NCI-H2081 (cell line): ENCODE measurements around the gene ARID3A.

Experiments
- DNase-seq, 2 experiments: peaks; one replicate each; lab custom pipeline; 2025; lab: John Stamatoyannopoulos, UW

Gene ARID3A

DNA sequence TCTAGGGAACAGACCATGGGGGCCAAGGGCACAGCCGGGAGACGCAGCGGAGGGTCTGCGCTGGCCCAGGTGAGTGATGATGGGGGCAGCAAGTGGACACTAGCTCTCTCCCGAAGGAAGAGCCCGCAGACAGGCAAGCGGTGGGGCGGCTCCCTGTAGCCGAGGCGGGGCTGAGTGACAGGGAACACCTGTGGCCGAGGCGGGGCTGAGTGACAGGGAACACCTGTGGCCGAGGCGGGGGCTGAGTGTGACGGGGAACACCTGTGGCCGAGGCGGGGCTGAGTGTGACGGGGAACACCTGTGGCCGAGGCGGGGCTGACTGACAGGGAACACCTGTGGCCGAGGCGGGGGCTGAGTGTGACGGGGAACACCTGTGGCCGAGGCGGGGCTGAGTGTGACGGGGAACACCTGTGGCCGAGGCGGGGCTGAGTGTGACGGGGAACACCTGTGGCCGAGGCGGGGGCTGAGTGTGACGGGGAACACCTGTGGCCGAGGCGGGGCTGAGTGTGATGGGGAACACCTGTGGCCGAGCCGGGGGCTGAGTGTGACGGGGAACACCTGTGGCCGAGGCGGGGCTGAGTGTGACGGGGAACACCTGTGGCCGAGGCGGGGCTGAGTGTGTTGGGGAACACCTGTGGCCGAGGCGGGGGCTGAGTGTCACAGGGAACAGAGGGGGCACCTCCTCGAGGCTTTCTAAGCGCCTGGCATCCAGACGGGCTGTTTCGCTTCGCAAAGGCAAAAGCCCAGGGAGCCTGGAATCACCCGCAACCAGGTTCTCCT, 34.2 kb upstream of the ARID3A start:
- DNase-seq, result peak; percentile 19 to 49

DNA sequence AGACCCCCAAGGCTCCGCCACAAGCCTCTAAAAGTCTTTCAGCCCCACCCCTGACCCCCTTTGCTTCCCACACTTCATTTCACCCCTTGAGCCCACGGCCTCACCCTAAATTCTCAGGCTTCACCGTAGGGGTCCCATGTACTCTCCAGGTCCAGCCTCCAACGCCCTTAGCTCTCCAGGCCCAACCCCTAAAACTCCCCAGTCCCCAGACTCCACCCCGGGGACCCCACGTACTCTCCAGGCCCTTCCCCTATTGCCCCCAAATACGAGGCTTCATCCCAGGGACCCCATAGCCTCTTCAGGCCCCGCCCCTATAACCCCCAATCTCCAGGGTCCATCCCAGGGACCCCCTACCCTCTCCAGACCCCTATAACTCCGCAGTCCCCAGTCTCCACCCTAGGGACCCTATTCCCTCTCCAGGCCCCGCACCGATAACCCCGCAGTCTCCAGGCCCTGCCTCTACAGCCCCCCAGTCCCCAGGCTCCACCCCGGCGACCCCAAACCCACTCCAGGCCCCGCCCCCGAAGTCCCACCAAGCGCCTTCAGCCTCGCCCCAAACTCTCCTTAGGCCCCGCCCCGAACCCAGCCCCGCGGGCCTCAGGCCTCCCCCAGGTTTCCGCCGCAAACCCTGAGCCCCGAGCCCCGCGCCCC, 33.5 kb upstream of the ARID3A start:
- DNase-seq, result no peak

DNA sequence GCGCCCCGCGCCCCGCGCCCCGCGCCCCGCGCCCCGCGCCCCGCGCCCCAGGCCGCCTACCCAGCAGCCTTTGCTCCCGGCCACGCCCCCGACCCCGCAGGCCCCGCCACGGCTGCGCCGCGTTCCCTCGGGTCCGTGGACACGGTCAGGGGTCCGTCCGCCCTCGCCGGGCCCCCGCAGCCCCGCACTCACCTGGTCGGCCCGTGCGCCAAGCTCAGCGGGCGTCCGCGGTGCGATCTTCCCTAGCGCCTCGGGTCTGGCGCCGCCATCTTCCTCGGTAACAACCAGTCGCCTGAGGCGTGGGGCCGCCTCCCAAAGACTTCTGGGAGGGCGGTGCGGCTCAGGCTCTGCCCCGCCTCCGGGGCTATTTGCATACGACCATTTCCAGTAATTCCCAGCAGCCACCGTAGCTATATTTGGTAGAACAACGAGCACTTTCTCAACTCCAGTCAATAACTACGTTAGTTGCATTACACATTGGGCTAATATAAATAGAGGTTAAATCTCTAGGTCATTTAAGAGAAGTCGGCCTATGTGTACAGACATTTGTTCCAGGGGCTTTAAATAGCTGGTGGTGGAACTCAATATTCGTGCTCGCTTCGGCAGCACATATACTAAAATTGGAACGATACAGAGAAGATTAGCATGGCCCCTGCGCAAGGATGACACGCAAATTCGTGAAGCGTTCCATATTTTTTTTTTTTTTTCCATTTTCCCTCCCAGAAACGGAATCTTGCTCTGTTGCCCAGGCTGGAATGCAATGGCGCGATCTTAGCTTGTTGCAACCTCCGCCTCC, 32.7 kb upstream of the ARID3A start, which contains the start of the genes MED16 and RNU6-9:
Gene MED16 (minus strand): TSS at position 294 of the 796 bp plus-strand sequence. CDS start 2,056 bp downstream, outside the sequence.
Gene RNU6-9 (plus strand): TSS at position 591 of the 796 bp plus-strand sequence.
- DNase-seq, result peak; percentile 91 to 92

DNA sequence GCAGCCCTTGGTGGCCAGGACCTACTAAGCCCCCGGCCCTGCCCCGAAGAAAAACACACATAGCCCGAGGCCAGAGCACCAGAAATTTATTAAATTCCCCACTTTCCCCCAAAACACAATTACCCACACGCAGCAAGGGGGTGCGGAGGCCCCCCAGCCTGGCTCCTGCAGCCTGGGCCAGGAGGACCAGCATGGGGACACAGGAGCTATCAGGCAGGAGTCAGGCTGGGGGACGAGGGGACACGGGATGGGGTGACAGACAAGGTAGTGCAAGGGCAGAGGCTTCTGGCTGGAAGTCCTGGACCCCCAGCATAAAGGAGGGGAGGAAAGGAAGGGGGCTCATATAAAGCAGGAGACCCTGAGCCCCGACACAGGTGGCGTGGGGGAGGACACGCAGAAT, 29.4 kb upstream of the ARID3A start:
- no peak for DNase-seq

DNA sequence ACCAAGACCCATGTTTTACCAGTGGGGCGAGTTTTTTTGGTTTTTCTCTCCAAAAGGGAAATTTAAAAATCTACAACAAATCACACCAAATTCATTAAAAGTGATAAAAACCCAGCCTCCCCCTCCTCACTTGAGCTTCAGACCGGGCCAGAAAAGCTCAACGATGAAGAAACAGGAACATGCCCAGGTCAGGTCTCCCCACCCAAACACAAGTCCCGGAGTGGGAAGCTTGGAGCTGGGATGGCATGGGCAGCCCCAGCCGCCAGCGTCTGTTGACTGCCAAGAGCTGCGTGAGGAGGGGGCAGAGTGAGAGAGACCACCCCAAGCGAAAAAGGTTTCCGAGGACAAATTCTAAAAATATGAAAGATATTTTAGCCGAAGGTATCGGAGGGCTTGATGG, 28.8 kb upstream of the ARID3A start:
- DNase-seq, result no peak

DNA sequence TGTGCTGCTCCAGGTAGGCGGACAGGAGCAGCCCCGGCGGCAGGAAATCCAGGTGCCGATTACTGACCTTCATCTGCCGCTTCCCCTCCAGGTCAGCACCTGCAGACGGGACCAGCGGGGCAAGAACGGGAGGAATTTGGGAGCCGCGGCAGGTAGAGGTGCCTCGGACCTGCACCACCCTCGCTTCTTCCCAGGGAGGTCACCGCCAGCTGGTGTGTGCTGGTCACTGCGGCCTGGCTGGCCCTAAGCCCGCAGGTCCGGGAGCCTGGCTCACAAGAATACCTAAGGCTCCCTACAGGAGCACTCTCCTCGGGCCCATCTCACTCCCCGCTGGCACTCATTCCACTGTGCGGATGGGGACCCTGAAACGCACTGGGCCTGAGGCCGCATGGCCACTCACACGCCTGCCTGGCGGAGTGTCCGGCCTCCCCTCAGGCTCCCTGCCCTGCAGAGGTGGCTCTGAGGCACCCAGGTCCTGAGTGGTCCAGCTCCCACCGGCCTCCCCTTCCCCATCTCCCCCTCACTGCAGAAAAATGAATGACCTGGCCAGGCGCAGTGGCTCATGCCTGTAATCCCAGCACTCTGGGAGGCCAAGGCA, 28.3 kb upstream of the ARID3A start:
- DNase-seq, result no peak

DNA sequence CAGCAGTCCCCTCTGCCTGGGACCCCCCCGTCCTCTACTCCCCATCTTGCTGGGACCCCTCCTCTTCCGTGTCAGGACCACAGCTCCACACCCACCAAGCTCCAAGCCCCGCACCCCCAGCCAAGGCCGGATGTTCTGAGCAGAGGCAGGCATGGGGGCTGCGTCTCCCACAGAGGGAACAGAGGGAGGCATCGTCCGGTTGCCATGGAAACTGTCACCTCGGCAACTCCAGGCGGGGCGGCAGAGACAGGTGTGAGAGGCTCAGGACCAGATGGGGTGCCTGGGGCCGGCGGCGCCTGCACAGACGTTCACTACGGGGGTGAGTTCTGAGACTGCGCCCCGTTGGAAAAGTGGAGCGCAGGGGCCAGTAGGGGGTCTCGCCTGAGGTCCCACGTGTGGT, 27.2 kb upstream of the ARID3A start:
- peak; percentile 48 to 61 for DNase-seq

DNA sequence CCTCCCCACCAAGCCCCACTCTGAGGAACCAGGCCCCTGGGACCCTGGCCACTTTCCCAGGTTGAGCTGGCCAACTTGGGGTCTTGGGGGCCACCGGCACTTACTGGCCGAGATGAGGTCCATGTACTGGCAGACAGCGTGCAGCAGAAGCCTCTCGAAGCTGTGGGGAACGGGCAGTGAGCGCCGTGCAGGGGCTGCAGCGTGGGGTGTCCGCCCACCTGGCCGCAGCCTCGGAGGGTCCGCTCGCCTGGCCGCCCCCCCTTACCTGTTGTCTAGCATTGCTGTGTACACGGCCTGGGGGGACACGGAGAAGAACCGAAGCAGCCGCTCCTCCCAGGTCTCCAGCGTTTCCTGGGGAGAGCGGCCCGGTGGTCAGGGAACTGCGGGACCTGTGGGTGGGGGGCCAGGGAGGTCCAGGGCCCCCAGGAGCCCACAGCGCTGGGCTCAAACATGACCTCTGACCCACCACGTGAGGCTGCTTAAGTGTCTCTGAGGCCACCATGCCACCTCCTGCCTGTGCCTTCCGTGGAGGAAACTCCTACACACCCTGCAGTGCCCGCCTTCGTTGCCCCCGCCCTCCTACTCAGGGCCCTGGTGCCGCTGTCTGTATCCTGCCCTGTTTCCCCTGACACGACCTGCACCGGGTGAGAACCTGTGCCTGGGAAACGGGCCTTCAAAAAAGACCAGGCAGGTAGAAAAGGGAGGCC, 26.3 kb upstream of the ARID3A start:
- no peak for DNase-seq

DNA sequence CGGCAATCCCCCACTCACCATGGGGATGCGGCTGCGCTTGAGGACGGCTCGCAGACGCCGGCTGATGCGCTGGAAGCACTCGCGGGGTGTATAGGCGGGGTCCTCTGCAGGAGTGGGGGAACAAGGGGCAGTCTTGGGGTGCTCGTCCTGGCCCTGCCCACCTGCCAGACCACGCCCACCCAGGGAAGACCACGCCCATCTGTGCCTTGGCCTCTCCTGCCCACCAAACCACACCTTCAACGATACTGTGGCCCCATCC, 25.9 kb upstream of the ARID3A start:
- no peak for DNase-seq

DNA sequence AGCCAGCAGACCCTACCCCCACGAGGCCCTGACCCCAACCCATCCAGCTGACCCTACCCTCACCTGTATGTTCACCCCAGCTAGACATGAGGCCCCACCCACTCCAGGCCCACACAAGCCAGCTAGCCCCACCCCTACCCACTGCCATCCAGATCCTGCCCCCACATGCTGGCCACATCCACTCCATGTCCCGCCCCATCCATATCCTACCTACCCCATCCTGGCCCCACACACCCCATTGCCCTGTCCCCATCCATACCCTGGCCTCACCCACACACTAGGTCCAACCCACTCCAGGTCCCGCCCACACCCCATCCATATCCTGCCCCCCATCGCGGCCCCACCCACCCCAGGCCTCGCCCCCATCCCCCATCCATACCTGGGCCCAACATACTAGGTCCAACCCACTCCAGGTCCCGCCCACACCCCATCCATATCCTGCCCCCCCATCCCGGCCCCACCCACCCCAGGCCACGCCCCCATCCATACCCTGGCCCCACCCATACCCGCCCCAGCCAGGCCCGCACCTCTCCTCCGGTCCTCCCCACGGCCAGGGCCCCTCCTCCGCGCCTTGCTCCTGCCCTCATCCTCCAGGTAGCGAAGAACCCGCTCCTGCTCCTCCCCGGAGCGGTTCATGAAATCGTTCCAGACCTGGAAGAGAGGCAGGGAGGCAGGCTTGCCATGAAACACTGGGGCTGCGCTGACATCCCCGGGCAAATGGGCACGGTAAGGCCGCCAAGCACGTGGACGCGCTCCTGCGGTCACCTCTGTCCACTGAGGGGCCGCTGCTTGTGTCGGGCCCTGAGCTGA, 25.3 kb upstream of the ARID3A start:
- DNase-seq, result no peak

DNA sequence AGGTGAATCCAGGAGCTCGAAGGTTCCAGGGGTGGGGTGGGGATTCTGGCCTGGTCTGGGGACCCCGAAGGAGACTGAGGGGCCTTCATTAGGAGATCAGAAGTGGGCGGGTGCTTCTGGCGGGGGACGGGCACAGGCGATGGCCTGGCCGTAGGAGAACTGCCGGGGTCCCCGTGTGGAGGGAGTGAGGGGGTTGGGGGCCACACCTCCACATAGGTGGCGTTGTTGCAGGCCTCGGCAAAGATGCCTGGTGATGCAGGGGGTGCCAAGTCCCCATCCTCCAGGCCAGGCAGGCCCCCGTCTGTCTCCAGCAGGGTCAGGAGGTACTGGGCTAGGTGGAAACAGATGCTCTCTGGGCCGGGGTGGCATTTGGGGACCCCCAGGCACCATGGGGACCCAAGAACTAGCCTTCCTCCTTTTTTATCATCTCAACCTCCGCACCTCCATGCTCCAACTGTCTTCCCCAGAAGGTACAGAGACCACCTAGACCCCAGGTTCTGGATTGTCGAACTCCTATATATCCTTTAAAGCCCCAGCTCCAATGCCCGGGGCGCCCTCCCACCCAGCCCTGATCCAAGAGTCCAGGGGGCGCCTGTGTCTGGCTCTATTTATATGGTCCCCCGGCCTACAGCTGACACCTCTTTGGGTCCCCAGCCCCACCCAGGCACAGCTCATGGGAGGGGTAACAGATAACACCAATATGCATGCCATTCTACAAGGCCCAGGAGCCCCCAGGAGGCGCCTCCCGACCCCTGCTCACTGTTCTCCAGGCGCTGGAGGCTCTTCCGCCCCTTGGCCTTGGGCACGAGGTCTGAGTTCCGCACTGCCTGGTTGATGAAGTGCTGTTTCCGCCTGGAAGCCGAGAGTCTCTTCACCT, 24.4 kb upstream of the ARID3A start:
- DNase-seq, result no peak

DNA sequence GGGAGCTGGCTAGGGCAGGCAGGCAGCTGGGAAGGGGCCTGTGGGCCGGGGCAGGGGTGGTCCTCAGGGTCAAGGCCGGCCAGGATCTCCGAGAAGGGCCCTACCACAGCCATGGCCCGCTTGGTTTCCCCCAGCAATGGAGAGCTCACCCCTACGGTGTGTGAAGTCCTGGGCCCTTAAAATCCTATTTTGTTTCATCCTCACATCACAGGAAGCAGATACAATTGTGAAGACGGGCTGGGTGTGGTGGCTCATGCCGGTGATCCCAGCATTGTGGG, 23.8 kb upstream of the ARID3A start:
- no peak for DNase-seq

DNA sequence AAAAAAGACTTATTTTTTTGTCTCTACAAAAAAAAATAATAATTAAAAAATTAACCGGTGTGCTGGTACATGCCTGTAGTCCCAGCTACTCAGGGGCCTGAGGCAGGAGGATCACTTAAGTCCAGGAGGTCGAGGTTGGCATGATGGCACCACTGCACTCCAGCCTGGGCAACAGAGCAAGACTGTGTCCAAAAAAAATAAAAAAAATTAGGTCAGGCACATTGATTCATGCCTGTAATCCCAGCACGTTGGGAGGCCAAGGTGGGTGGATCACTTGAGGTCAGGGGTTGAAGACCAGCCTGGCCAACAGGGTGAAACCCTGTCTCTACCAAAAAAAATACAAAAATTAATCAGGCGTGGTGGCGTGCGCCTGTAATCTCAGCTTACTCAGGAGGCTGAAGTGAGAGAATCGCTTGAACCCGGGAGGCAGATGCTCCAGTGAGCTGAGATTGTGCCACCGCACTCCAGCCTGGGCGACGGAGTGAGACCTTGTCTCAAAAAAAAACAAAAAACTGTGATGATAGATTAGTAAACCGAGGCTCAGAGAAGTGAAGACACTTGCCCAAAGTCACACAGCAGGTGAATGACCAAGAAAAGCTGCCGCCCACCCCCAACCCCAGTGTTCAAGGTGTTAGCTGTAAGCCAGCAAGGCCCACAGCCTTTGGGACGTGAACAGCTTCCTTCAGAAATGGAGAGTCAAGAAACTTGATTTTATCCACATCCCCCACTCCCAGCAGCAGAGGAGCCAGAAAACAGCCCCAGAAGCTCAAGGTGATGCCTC, 23.2 kb upstream of the ARID3A start:
- DNase-seq, result no peak

DNA sequence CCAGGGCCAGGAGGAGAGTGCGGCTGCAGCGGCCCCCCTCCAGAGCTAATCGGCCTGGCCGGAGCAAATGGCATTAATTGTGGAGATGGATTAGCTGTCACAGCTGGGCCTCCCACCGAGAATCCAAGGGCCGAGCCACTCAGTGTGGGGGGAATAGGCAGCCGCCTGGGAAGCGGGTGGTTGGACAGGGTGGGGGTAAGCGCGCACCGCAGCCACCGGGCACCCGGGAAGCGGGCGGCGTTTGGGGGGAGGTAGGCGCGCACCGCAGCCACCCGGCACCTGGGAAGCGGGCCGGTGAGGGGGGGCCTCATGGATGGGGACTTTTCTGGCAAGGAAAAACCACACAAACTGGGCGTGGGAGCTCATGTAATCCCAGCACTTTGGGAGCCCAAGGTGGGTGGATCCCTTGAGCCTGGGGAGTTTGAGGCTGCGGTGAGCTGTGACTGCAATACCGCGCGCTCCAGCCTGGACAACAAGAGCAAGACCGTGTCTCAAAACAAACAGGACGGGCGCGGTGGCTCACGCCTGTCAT, 22.5 kb upstream of the ARID3A start:
- peak in 1 of 2 experiments; percentile 55 for DNase-seq

DNA sequence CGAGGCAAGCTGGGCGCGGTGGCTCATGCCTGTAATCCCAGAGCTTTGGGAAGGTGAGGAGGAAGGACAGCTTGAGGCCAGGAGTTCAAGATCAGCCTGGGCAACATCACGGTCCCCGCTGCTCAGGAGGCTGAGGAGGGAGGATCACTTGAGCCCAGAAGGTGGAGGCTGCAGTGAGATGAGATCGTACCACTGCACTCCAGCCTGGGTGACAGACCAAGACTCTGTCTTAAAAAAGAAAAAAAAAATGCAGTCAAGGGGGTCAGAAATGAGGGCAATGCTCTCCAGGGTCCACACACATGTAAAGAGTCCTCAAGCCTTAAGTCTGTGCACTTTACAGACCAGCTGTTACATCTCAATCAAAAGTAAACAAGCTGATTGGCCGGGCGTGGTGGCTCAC, 21.3 kb upstream of the ARID3A start:
- no peak for DNase-seq

DNA sequence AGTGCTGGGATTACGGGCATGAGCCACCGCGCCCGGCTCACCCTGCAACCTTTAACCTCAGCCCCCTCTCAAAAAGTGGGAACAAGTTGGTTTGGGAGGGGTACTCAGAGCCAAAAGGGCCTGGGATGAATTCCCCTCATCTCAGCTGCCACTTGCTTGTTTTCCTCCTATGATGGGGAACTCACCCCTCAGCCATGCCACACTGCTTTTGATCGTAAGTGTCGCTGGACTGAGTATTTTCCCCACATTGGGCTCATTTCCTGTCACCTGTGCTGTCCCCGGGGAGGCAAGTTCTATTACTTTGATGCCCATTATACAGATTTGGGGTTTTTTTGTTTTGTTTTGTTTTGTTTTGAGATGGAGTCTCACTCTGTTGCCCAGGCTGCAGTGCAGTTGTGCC, 19.4 kb upstream of the ARID3A start:
- no peak for DNase-seq

DNA sequence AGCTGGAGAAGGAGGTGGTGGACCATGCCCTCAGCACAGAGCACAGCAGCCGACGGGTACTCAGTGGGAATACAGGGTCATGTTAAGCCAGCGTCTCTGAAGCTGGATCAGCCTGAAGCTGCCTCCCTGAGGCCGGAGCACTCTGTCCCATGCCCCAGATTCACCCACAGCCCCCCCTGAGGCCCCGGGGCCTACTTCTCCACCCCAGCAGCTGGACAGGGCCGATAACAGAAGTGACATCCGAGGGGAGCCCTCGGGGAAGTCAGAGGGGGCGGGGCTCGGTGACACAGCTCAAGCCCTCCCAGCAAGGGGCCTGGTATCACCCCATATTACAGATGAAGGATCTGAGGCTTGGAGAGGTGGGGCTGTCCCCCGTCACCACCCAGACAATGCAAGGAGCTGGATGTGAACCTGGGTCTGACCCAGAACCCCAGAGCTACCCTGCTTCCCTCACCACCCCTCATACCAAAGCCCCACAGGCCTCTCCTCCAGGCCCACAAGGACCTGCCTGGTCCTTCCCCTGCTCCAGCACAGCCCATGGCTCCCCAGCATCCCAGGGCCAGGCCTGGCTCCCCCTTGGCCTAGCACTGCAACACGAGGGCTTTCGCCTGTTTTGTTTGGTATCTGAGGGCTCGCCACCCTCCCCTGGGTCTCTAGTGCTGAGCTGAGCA, 18.5 kb upstream of the ARID3A start:
- DNase-seq, result no peak

DNA sequence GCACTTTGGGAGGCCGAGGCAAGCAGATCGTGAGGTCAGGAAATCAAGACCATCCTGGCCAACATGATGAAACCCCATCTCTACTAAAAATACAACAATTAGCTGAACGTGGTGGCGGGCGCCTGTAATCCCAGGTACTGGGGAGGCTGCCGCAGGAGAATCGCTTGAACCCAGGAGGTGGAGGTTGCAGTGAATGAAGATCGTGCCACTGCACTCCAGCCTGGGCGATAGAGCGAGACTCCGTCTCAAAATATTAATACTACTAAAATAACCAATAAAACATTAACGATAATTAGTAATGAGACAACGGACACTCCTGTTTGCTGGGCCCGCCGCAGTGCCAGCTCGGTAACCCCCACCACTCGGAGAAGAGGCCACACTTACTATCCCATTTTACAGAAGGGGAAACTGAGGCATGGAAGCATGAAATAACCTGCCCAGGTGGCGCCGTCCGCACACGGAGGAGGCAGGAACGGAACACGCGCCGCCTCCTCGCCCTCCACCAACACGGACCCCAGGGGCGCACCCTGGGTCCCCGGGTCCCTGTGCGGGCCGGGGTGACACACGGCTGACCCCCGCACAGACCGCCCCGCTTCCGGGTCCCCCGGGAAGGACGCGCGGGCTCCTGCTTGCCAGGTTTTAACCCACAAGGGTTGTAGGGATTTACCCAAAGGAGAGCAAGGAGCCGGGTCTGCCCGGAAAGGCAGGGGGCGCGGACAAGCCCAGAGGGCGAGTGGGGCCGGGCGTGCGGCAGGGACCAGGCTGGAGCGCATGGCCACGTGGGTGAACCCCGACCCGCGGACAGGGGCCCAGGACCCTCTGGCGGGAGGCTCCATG, 14.4 kb upstream of the ARID3A start:
- no peak for DNase-seq
